ENCODE results near the gene SZT2.
"Not testable (repeated sequence)": the region's sequence is repeated elsewhere in the genome, so short reads cannot be mapped to it uniquely, and the experiment has no call there.

Gene SZT2

GRCh38 chr1:43451701-43452532 is 62.2 kb downstream of the SZT2 start:
- in situ Hi-C loops (cut with HindIII; ENCODE audit: low sequenced_read_pairs), result no loop called here

DNA sequence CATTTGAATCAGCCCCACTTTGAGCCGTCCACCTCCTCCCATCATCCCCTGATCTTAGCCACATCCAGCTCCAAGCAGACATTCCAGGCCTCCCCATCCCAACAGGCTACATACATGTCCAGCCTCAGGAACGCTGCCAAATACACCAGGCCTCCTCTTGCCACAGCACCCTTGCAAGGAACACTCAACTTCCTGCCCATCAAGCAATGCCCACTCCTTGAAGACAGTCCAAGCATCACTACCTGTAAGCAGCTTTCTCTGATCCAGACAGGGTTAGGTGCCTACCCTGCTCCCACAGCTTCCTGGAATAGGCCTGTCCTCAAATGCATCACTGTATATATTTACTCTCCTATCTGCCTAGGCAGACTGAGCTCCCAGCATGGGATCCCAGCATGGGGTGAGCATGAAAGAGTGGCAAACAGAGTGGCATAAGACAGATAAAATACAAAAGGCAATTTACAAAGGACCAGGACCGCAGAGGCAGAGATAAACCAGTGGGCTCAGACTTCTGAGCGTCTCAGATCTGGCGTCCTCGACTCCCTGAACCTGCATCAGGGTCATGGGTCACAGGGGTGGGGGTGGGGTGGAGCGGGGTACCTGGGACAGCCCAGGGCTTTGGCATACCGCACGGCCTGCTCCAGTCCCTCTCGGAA is 63.2 kb downstream of the SZT2 start:
- in situ Hi-C loops (cut with HindIII; ENCODE audit: low sequenced_read_pairs), result no loop called here

DNA sequence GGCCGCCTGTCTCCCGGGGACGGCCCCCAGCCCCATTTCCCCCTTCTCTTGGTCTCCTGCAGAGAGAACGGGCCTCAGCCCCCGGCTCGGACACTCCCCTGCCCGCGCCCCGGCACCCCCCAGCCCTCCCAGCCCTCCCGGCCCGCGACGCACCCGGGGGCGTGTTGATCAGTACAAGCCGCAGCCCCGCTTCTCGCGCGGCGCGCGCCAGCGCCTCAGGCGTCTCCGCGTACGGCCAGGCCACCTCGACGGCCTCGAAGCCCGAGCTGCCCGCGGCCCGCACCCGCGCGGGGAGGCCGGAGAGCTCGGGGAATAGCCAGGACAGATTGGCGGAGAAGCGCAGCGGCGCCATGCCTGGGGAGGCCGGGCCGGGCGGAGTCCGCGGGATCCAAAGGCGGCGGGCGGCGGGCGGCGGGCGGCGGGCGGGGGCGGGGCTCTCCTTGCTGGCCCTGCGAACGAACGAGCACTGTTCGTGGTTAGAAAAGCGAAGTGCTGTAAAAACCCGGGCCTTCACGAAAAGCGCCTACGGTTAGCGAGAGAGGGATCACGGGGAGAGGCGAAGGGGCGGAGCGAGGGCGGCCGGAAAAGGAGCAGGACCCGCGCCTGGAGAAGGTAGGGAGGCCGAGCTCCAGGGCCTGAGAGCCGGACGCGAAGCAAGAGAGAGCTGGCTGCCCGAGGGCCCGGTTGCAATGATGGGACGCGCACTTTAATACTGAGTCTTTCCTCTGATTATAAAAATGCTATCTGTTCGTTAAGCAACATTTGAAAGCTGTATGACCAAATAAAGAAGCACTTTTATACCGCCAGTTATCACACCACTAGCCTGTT is 64.0 kb downstream of the SZT2 start, which contains the start of gene HYI:
TSS of gene HYI (minus strand) at position 490 of the 828 bp plus-strand sequence. CDS start at position 352, 138 bp downstream.
- in situ Hi-C loops (cut with HindIII; ENCODE audit: low sequenced_read_pairs), result no loop called here

DNA sequence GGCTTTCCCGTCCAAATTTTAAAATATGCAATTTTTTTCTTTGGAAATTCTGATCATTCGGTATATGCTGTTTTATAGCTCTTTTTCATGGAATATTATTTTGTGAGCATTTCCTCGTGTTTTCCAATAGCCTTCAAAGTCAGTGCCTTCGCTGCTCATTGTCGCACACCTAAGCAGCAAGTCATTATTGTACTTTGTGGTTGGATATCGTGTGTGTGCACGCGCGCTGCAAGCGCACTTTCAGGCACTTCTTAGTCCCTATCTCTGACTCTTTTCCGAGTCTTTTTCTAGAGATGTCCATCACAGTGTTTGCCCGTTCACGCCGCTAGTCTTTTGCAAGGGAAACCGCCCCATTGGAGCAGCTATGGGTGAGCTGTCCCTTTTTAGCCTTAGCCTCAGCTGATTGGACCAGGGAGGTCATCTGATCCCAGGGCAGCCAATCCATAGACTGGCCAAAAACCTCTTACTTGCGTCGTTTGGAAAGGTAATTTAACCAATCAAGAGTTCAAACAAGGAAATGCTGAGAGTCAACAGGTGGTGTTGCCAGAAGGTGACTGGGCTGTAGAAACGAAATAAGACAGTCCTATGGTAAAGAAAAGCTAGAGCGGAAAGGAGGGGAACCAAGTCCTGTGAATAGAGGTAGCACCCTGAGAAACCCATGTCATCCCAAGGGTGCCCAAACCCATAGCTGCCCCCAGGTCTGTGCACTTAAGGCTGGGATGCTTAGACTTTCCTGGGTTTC is 64.7 kb downstream of the SZT2 start:
- in situ Hi-C loops (cut with HindIII; ENCODE audit: low sequenced_read_pairs), result no loop called here

- in situ Hi-C loops (cut with HindIII; ENCODE audit: low sequenced_read_pairs), result no loop called here
Observed at GRCh38 chr1:43455213-43455889, 65.7 kb downstream of the SZT2 start.

DNA sequence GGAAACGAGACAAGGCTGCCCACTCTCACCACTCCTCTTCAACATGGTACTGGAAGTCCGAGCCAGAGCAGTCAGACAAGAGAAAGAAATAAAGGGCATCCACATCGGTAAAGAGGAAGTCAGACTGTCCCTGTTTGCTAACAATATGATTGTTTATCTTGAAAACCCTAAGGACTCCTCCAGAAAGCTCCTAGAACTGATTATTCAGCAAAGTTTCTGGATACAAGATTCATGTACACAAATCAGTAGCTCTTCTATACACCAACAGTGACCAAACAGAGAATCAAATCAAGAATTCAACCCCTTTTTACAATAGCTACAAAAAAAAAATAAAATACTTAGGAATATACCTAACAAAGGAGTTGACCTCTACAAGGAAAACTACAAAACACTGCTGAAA is 68.7 kb downstream of the SZT2 start:
- in situ Hi-C loops (cut with HindIII; ENCODE audit: low sequenced_read_pairs), result not testable (repeated sequence)

DNA sequence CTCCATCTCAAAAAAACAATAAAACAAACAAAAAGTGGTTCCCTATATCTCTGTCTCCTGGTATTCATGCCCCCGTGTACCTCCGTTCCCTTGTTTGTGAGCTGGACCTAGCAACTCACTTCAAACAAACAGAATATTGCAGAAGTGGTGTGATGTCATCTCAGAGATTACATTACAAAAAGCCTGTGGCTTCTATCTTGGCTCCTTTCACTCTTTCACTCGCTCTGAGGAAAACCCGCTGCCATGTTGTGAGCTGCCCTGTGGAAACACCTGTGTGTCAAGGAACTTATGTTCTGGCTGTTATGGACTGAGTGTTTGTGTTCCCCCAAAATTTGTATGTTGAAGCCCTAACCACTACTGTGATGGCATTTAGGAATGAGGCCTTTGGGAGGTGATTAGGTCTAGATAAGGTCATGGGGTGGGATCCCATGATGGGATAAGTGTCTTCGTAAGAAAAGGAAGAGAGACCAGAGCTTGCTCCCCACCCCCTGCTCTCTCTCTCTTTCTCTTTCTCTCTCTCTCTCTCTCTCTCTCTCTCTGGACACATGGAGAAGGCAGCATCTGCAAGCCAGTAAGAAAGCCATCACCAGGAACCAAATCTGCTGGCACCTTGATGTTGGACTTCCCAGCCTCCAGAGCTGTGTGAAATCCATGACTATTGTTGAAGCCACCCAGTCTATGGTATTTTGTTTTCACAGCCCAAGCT is 71.4 kb downstream of the SZT2 start:
- in situ Hi-C loops (cut with HindIII; ENCODE audit: low sequenced_read_pairs), result no loop called here

DNA sequence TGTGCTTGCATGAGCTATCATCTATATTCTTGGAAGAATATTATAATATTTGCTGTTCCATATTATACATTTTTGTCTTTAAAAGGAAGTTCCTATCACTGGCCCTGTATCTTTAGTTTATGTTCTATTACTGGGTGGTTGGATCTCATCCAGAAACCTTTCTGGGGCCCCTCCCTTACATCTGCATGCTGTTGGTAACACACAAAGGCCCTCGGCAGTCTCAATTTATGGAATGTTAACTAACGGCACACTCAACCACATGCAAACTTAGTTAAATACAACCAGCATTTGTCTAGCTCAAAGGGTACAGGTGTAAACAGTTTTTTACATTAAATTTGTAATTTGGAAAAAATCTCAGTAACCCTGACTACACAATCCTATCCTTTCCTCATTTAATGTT is 73.8 kb downstream of the SZT2 start:
- in situ Hi-C loops (cut with HindIII; ENCODE audit: low sequenced_read_pairs), result no loop called here

DNA sequence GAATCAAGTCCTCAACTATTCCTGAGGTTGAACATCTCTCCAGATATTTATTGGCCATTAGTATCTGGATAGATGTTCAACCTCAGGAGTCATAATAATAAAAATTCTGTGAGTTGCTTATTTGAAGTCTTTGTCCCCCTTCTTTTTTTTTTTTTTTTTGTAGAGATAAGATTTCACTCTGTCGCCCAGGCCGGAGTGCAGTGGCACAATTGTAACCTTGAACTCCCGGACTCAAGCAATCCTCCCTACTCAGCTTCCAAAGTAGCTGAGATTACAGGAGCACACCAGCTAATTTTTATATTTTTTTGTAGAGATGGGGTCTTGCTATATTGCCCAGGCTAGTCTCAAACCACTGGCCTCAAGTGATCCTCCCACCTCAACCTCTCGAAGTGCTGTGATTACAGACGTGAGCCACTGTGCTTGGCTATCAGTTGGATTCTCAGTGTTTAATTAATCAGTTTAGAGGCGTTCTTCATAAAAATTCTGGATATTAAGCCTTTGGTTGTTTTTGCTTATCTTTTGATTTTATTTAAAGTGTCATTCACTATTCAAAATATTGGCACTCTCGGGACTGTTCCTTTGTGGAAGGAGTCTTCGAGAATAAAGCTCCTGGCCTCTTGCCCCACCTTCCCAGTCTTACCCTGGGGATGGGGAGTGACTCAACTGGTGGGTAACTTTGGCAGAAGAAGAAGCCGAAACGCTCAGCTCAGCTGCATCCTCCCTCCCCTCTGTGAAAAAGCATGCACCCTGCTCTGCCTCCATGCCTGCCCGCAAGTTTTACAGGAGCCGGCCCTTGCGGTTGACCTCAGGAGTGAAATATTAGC is 75.2 kb downstream of the SZT2 start:
- in situ Hi-C loops (cut with HindIII; ENCODE audit: low sequenced_read_pairs), result no loop called here

DNA sequence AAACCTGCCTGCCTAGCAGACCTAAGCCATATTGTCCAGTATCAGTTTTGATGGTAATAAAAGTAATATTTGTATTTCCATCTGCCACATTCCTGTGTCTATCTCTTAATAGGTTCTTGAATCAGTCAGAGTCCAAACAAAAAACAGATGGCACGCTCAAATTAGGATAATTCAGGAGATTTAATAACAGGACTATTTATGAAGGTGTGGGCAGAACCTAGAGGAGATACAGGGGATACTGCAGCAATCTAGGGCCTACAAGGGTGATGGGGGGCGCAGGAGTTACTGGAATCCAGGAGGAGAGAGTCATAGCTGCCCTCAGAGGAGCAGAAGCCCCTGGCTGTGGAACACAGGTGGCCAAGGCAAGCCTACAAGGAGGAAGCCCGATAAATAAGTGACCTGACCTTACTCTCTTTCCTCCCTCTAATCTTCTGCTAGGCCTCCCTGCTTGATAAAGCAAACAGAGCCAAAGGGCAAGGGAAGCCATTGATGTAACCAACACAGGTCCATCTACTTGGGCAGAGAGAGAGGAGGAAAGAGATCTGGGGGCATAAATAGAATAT is 75.9 kb downstream of the SZT2 start:
- in situ Hi-C loops (cut with HindIII; ENCODE audit: low sequenced_read_pairs), result no loop called here

GRCh38 chr1:43466403-43466802 is 76.7 kb downstream of the SZT2 start:
- in situ Hi-C loops (cut with HindIII; ENCODE audit: low sequenced_read_pairs), result no loop called here

- in situ Hi-C loops (cut with HindIII; ENCODE audit: low sequenced_read_pairs), result no loop called here
Observed at GRCh38 chr1:43468414-43468813, 78.7 kb downstream of the SZT2 start.

GRCh38 chr1:43469932-43470331 is 80.2 kb downstream of the SZT2 start:
- in situ Hi-C loops (cut with HindIII; ENCODE audit: low sequenced_read_pairs), result no loop called here

- in situ Hi-C loops (cut with HindIII; ENCODE audit: low sequenced_read_pairs), result no loop called here
Observed at GRCh38 chr1:43472087-43472462, 82.4 kb downstream of the SZT2 start.

- in situ Hi-C loops (cut with HindIII; ENCODE audit: low sequenced_read_pairs), result not testable (repeated sequence)
Observed at GRCh38 chr1:43472463-43473151, 82.9 kb downstream of the SZT2 start.

GRCh38 chr1:43473463-43473862 is 83.8 kb downstream of the SZT2 start:
- in situ Hi-C loops (cut with HindIII; ENCODE audit: low sequenced_read_pairs), result no loop called here

DNA sequence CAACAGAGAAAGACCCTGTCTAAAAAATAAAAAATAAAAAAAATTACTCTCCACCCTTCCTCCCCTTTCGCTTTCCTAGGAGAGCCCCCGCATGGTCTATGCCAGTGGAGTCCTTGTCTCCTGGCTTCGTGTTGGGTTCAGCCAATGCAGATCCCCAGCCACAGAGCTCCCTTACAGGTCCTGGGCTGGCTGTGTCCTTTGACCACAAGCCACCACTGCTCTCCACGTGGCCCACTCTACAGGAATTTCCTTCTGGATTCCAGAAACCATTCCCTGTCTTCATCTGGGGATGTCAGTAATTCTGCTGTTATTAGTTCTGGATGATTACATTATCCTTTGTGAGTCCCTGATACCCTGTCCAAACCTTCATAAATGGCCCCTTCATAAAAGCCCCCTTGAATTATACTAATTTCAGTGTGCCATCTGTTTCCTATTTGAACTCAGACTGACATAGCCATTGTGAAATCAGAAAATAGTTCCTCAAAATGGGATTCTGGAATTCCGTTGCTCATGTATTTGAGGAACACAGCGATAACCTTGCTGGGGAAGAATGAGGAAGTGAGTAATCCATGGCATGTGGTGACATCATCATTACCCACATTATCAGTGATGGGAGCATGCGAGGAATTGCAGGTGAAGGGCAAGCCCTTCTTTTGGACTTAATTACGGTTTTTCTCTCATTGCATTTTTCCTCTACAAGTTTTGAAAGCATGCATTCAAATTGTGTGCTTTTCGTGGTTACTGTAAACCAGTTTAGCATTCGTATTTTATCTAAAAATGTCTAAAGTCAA is 86.1 kb downstream of the SZT2 start:
- in situ Hi-C loops (cut with HindIII; ENCODE audit: low sequenced_read_pairs), result not testable (repeated sequence)
